Measurements from ENCODE around the gene GRM4.
"Not testable (repeated sequence)": the region's sequence is repeated elsewhere in the genome, so short reads cannot be mapped to it uniquely, and the experiment has no call there.

Gene GRM4

GRCh38 chr6:34018961-34019606, 126.8 kb downstream of the GRM4 start:
- DNase-seq (ENCODE audit: low read depth), result no peak

GRCh38 chr6:34018026-34018425, 127.9 kb downstream of the GRM4 start:
- H3K4me3 ChIP-seq (ENCODE audit: low read depth, low read length), result no peak overlapping the region
- DNase-seq (ENCODE audit: low read depth), result no peak

More at GRCh38 chr6:34018961-34019606, 126.8 kb downstream of the GRM4 start:
- H3K4me3 ChIP-seq (ENCODE audit: low read depth, low read length), result no peak overlapping the region

- no peak for DNase-seq (ENCODE audit: low read depth)
- no peak overlapping the region for H3K4me3 ChIP-seq (ENCODE audit: low read depth, low read length)
Observed at GRCh38 chr6:34017106-34017805, 128.6 kb downstream of the GRM4 start.

- H3K4me3 ChIP-seq (ENCODE audit: low read depth, low read length); DNase-seq (ENCODE audit: low read depth): not testable (repeated sequence)
Observed at GRCh38 chr6:34016573-34016972, 129.3 kb downstream of the GRM4 start.

- no peak overlapping the region for H3K4me3 ChIP-seq (ENCODE audit: low read depth, low read length)
- DNase-seq (ENCODE audit: low read depth), result no peak
Observed at GRCh38 chr6:34015586-34015985, 130.3 kb downstream of the GRM4 start.

GRCh38 chr6:34011264-34011663, 134.6 kb downstream of the GRM4 start:
- no peak for DNase-seq (ENCODE audit: low read depth)
- H3K4me3 ChIP-seq (ENCODE audit: low read depth, low read length), result no peak overlapping the region

- no peak overlapping the region for H3K4me3 ChIP-seq (ENCODE audit: low read depth, low read length)
- DNase-seq (ENCODE audit: low read depth), result no peak
Observed at GRCh38 chr6:34005901-34006531, 139.9 kb downstream of the GRM4 start.

- H3K4me3 ChIP-seq (ENCODE audit: low read depth, low read length), result no peak overlapping the region
- no peak for DNase-seq (ENCODE audit: low read depth)
Observed at GRCh38 chr6:34004706-34005105, 141.2 kb downstream of the GRM4 start.

- H3K4me3 ChIP-seq (ENCODE audit: low read depth, low read length), result no peak overlapping the region
- DNase-seq (ENCODE audit: low read depth), result no peak
Observed at GRCh38 chr6:34003962-34004361, 141.9 kb downstream of the GRM4 start.

- no peak for DNase-seq (ENCODE audit: low read depth)
- no peak overlapping the region for H3K4me3 ChIP-seq (ENCODE audit: low read depth, low read length)
Observed at GRCh38 chr6:34001706-34002621, 143.9 kb downstream of the GRM4 start.

GRCh38 chr6:34000281-34000680, 145.6 kb downstream of the GRM4 start:
- H3K4me3 ChIP-seq (ENCODE audit: low read depth, low read length), result no peak overlapping the region
- no peak for DNase-seq (ENCODE audit: low read depth)

GRCh38 chr6:33999567-33999966, 146.3 kb downstream of the GRM4 start:
- no peak overlapping the region for H3K4me3 ChIP-seq (ENCODE audit: low read depth, low read length)
- no peak for DNase-seq (ENCODE audit: low read depth)

- no peak overlapping the region for H3K4me3 ChIP-seq (ENCODE audit: low read depth, low read length)
- no peak for DNase-seq (ENCODE audit: low read depth)
Observed at GRCh38 chr6:33998660-33999059, 147.2 kb downstream of the GRM4 start.

- no peak for DNase-seq (ENCODE audit: low read depth)
- H3K4me3 ChIP-seq (ENCODE audit: low read depth, low read length), result no peak overlapping the region
Observed at GRCh38 chr6:33997265-33997664, 148.6 kb downstream of the GRM4 start.

- H3K4me3 ChIP-seq (ENCODE audit: low read depth, low read length), result no peak overlapping the region
- DNase-seq (ENCODE audit: low read depth), result no peak
Observed at GRCh38 chr6:33996120-33996475, 149.8 kb downstream of the GRM4 start.

- no peak for DNase-seq (ENCODE audit: low read depth)
- H3K4me3 ChIP-seq (ENCODE audit: low read depth, low read length), result no peak overlapping the region
Observed at GRCh38 chr6:33995309-33996119, 150.4 kb downstream of the GRM4 start.

- DNase-seq (ENCODE audit: low read depth), result no peak
- no peak overlapping the region for H3K4me3 ChIP-seq (ENCODE audit: low read depth, low read length)
Observed at GRCh38 chr6:33994472-33995308, 151.2 kb downstream of the GRM4 start.
